ENCODE measurements around the gene LRRC39.

LRRC39 gene

DNA sequence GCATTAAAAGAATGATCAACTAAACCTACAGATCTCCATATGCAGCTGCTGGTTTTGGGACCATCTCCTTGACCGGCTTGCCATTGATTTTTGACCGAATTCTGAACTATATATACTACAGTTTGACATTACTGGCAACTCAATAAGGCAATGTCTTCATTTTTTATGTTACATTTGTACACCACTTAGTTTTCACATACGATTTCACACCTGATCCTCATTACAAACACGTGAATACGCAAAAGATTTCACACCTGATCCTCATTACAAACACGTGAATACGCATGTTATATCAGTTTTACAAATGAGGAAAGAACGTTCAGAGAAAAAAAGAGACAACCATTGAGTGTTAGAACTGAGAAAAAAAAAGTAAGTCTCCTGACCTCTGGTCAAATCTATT lies 46.4 kb downstream of the LRRC39 start:
- Histone ChIP-seq H3K36me3 (replicated peaks in 1 of 2; ENCODE audit: control insufficient read depth in 2 of 2, insufficient read depth in 2 of 2, low read length in 2 of 2) (peaks cover 0 to 16% of the 10 kb centered on the region in 2 donors), H3K9me3 (replicated peaks in 1 of 2; ENCODE audit: control insufficient read depth in 2 of 2, insufficient read depth in 1 of 2, low read depth in 1 of 2, low read length in 2 of 2) (no peaks in the 10 kb centered on the region), H2BK12ac (ENCODE audit: low read length) (no peak overlapping the region), H3K4me3 (ENCODE audit: low read length in 2 of 2) (peak overlapping the region in 1 of 2 donors; percentile 96), H3K18ac (ENCODE audit: low read length) (no peak overlapping the region), H3K79me1 (ENCODE audit: low read depth, low read length) (peaks cover 6% of the 10 kb centered on the region), H3K9ac (ENCODE audit: low read depth, low read length, poor library complexity) (no peak overlapping the region), H2BK5ac (ENCODE audit: low read length) (no peak overlapping the region), H2AK5ac (ENCODE audit: low read depth, low read length) (no peak overlapping the region), H3K23ac (ENCODE audit: low read depth, low read length, poor library complexity) (no peak overlapping the region), H3K4me1 (ENCODE audit: control insufficient read depth in 2 of 2, insufficient read depth in 1 of 2, low read depth in 1 of 2, low read length in 2 of 2) (peaks cover 2 to 4% of the 10 kb centered on the region in 2 donors), H3K4ac (ENCODE audit: low read length) (no peak overlapping the region), H2AFZ (ENCODE audit: low read length) (no peak overlapping the region), H3K27ac (replicated peaks; ENCODE audit: low read length) (no peak overlapping the region), H3K27me3 (ENCODE audit: control insufficient read depth in 3 of 3, insufficient read depth in 3 of 3, low read depth in 1 of 3, low read length in 3 of 3) (no peaks in the 10 kb centered on the region), H2BK120ac (ENCODE audit: low read depth, low read length) (no peak overlapping the region), H3K4me2 (ENCODE audit: insufficient read depth, low read length, poor library complexity, severe bottlenecking) (peak overlapping the region; percentile 29), H4K91ac (ENCODE audit: low read depth, low read length, poor library complexity) (no peak overlapping the region), H4K8ac (ENCODE audit: low read depth, low read length) (no peak overlapping the region), H3K14ac (ENCODE audit: low read length) (no peak overlapping the region), H2BK15ac (ENCODE audit: low read length) (no peak overlapping the region)
- no CpG with 5 or more reads among the region's 8 CpGs for WGBS, 2 donors (ENCODE audit: extremely low coverage in 2 of 2, insufficient read length in 2 of 2, insufficient replicate concordance in 1 of 2)
- DNase-seq (ENCODE audit: low spot score): no peak

DNA sequence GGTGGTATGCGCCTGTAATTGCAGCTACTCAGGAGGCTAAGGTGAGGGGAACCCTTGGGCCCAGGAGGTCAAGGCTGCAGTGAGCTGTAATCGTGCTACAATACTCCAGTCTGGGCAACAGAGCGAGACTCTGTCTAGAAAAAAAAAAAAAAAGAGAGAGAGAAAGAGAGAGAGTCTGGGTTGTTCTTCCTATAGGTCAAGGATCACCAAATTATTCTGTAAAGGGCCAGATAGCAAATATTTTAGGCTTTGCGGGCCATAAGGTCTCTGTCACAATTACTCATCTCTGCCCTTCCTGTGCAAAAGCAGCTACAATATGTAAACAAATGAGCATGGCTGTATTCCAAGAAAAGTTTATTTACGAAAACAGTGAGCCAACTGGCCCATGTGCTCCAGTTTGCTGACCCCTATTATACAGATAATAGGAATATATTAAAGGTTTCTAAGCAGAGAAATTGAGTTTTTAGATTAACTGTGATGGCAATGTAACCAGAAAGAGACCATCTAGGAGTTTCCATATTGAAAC lies 47.4 kb downstream of the LRRC39 start:
- H2AK5ac ChIP-seq (ENCODE audit: low read depth, low read length): no peak overlapping the region

DNA sequence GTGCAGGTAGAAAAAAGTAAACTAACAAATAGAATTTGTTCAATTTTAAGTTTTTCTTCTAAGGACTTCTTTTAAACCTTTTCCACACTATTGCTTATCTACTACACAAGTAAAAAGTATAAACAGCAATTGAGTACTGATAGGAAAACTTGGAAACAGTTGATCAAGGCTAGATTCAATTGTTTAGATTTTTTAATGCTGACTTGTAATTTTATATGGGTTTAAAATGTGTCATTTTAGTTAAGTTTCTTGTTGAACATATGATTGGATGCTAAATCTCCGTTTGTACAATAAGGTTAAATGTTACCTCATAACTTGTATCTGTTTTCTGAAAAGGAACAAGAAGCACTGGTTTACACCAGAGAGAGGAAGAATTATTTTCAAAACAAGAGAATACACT lies 50.8 kb downstream of the LRRC39 start:
- H3K4ac ChIP-seq (ENCODE audit: low read length): no peak overlapping the region
- H3K4me2 ChIP-seq (ENCODE audit: insufficient read depth, low read length, poor library complexity, severe bottlenecking): no peak overlapping the region
- no peaks in the 10 kb centered on the region for H3K27me3 ChIP-seq (ENCODE audit: control insufficient read depth in 3 of 3, insufficient read depth in 3 of 3, low read depth in 1 of 3, low read length in 3 of 3)
- H2BK120ac ChIP-seq (ENCODE audit: low read depth, low read length): no peak overlapping the region
- H3K23ac ChIP-seq (ENCODE audit: low read depth, low read length, poor library complexity): no peak overlapping the region
- no peak overlapping the region for H2BK5ac ChIP-seq (ENCODE audit: low read length)
- no peak overlapping the region for H3K4me3 ChIP-seq (ENCODE audit: low read length in 2 of 2)
- no peak overlapping the region for H4K8ac ChIP-seq (ENCODE audit: low read depth, low read length)
- H3K79me1 ChIP-seq (ENCODE audit: low read depth, low read length): peaks cover 2% of the 10 kb centered on the region
- H3K9ac ChIP-seq (ENCODE audit: low read depth, low read length, poor library complexity): no peak overlapping the region
- DNase-seq (ENCODE audit: low spot score): no peak
- no peak overlapping the region for H2AK5ac ChIP-seq (ENCODE audit: low read depth, low read length)
- peaks cover 2 to 3% of the 10 kb centered on the region in 2 donors for H3K4me1 ChIP-seq (ENCODE audit: control insufficient read depth in 2 of 2, insufficient read depth in 1 of 2, low read depth in 1 of 2, low read length in 2 of 2)
- H3K18ac ChIP-seq (ENCODE audit: low read length): no peak overlapping the region
- no peak overlapping the region for H2BK12ac ChIP-seq (ENCODE audit: low read length)
- H3K9me3 ChIP-seq (replicated peaks in 1 of 2; ENCODE audit: control insufficient read depth in 2 of 2, insufficient read depth in 1 of 2, low read depth in 1 of 2, low read length in 2 of 2): no peaks in the 10 kb centered on the region
- no CpG with 5 or more reads among the region's 1 CpG for WGBS, 2 donors (ENCODE audit: extremely low coverage in 2 of 2, insufficient read length in 2 of 2, insufficient replicate concordance in 1 of 2)
- no peak overlapping the region for H3K14ac ChIP-seq (ENCODE audit: low read length)
- H4K91ac ChIP-seq (ENCODE audit: low read depth, low read length, poor library complexity): no peak overlapping the region
- peaks cover 3 to 29% of the 10 kb centered on the region in 2 donors for H3K36me3 ChIP-seq (replicated peaks in 1 of 2; ENCODE audit: control insufficient read depth in 2 of 2, insufficient read depth in 2 of 2, low read length in 2 of 2)
- no peak overlapping the region for H3K27ac ChIP-seq (replicated peaks; ENCODE audit: low read length)
- no peak overlapping the region for H2AFZ ChIP-seq (ENCODE audit: low read length)
- no peak overlapping the region for H2BK15ac ChIP-seq (ENCODE audit: low read length)

More for the DNA sequence above, 47.4 kb downstream of the LRRC39 start:
- Histone ChIP-seq H3K9ac (ENCODE audit: low read depth, low read length, poor library complexity) (no peak overlapping the region), H3K79me1 (ENCODE audit: low read depth, low read length) (peaks cover 6% of the 10 kb centered on the region), H3K23ac (ENCODE audit: low read depth, low read length, poor library complexity) (no peak overlapping the region), H3K18ac (ENCODE audit: low read length) (no peak overlapping the region), H2BK12ac (ENCODE audit: low read length) (no peak overlapping the region), H2AFZ (ENCODE audit: low read length) (no peak overlapping the region), H2BK120ac (ENCODE audit: low read depth, low read length) (no peak overlapping the region), H3K4me1 (ENCODE audit: control insufficient read depth in 2 of 2, insufficient read depth in 1 of 2, low read depth in 1 of 2, low read length in 2 of 2) (peaks cover 2 to 4% of the 10 kb centered on the region in 2 donors), H3K36me3 (replicated peaks in 1 of 2; ENCODE audit: control insufficient read depth in 2 of 2, insufficient read depth in 2 of 2, low read length in 2 of 2) (peaks cover 2 to 12% of the 10 kb centered on the region in 2 donors), H2BK5ac (ENCODE audit: low read length) (no peak overlapping the region), H4K8ac (ENCODE audit: low read depth, low read length) (no peak overlapping the region), H3K9me3 (replicated peaks in 1 of 2; ENCODE audit: control insufficient read depth in 2 of 2, insufficient read depth in 1 of 2, low read depth in 1 of 2, low read length in 2 of 2) (no peaks in the 10 kb centered on the region), H3K14ac (ENCODE audit: low read length) (no peak overlapping the region), H3K4ac (ENCODE audit: low read length) (no peak overlapping the region), H3K27me3 (ENCODE audit: control insufficient read depth in 3 of 3, insufficient read depth in 3 of 3, low read depth in 1 of 3, low read length in 3 of 3) (no peaks in the 10 kb centered on the region), H3K4me2 (ENCODE audit: insufficient read depth, low read length, poor library complexity, severe bottlenecking) (no peak overlapping the region), H2BK15ac (ENCODE audit: low read length) (no peak overlapping the region), H3K27ac (replicated peaks; ENCODE audit: low read length) (no peak overlapping the region), H4K91ac (ENCODE audit: low read depth, low read length, poor library complexity) (no peak overlapping the region), H3K4me3 (ENCODE audit: low read length in 2 of 2) (no peak overlapping the region)
- no CpG with 5 or more reads among the region's 5 CpGs for whole genome bisulfite sequencing, 2 donors (ENCODE audit: extremely low coverage in 2 of 2, insufficient read length in 2 of 2, insufficient replicate concordance in 1 of 2)
- DNase-seq (ENCODE audit: low spot score): no peak

DNA sequence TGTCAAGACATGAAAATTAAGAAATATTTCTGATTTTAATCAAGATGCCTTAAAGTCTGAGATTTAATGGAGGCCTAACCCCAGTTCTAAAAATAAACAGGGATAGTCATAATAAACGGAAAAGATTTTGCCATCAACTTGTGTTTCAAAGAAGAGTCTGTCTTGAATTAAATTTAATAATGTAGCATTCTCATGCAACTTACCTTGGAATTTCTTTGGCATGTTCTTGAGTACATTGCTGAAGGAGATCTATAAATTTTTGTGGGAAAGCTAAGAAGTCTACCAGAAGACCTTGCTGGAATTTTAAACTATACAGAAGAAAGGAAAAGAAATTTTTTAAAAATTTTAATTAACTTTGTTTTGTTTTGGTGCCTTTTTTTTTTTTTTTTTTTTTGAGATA lies 55.9 kb downstream of the LRRC39 start:
- Histone ChIP-seq H2BK12ac (ENCODE audit: low read length) (no peak overlapping the region), H4K8ac (ENCODE audit: low read depth, low read length) (no peak overlapping the region), H3K4me1 (ENCODE audit: control insufficient read depth in 2 of 2, insufficient read depth in 1 of 2, low read depth in 1 of 2, low read length in 2 of 2) (no peaks in the 10 kb centered on the region), H3K9me3 (replicated peaks in 1 of 2; ENCODE audit: control insufficient read depth in 2 of 2, insufficient read depth in 1 of 2, low read depth in 1 of 2, low read length in 2 of 2) (no peaks in the 10 kb centered on the region), H3K4me2 (ENCODE audit: insufficient read depth, low read length, poor library complexity, severe bottlenecking) (no peak overlapping the region), H3K4me3 (ENCODE audit: low read length in 2 of 2) (no peak overlapping the region), H3K18ac (ENCODE audit: low read length) (no peak overlapping the region), H3K9ac (ENCODE audit: low read depth, low read length, poor library complexity) (no peak overlapping the region), H4K91ac (ENCODE audit: low read depth, low read length, poor library complexity) (no peak overlapping the region), H2BK15ac (ENCODE audit: low read length) (no peak overlapping the region), H2AK5ac (ENCODE audit: low read depth, low read length) (no peak overlapping the region), H3K4ac (ENCODE audit: low read length) (no peak overlapping the region), H2AFZ (ENCODE audit: low read length) (no peak overlapping the region), H3K79me1 (ENCODE audit: low read depth, low read length) (no peaks in the 10 kb centered on the region), H3K14ac (ENCODE audit: low read length) (no peak overlapping the region), H3K36me3 (replicated peaks in 1 of 2; ENCODE audit: control insufficient read depth in 2 of 2, insufficient read depth in 2 of 2, low read length in 2 of 2) (peaks cover 6 to 75% of the 10 kb centered on the region in 2 donors), H2BK5ac (ENCODE audit: low read length) (no peak overlapping the region), H2BK120ac (ENCODE audit: low read depth, low read length) (no peak overlapping the region), H3K27me3 (ENCODE audit: control insufficient read depth in 3 of 3, insufficient read depth in 3 of 3, low read depth in 1 of 3, low read length in 3 of 3) (no peaks in the 10 kb centered on the region), H3K23ac (ENCODE audit: low read depth, low read length, poor library complexity) (no peak overlapping the region), H3K27ac (replicated peaks; ENCODE audit: low read length) (no peak overlapping the region)
- WGBS, 2 donors (ENCODE audit: extremely low coverage in 2 of 2, insufficient read length in 2 of 2, insufficient replicate concordance in 1 of 2): no CpG with 5 or more reads among the region's 1 CpG
- DNase-seq (ENCODE audit: low spot score): no peak
